GM12892 (cell line): ENCODE measurements around the gene CDIPT.

Source experiments
- POLR2A ChIP-seq: IDR thresholded peaks from 2 replicates; pipeline ENCODE4 v1.6.1; 2011; ENCODE audit warnings: low read depth, low read length, control low read depth
- POLR2AphosphoS5 ChIP-seq: IDR thresholded peaks from 2 replicates; pipeline ENCODE4 v1.6.1; 2011; ENCODE audit warnings: low read depth, low read length, control low read depth
- TAF1 ChIP-seq: IDR thresholded peaks from 2 replicates; pipeline ENCODE4 v1.6.1; 2011; ENCODE audit warnings: low read depth, mild to moderate bottlenecking, control low read depth, low read length, borderline replicate concordance

DNA sequence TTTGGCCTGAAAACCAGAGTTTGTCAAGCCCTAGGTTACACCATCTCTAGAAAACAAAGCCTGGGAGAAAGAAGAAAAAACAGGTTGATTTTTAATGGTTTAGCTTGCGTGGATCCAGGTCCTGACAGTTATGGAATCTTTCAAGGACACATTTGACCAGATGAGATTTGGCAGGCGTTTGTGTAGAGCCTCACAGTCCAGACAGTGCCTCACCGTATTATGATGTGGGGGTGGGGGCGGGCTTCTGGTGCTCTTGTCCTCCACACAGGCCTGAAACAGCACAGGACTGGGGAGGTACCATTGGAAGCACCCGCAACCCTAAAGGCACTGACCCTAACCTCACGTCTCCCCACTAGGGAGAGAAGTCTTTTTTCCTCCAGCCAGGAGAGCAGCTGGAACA, 23.2 kb downstream of the CDIPT start:
- TF ChIP-seq POLR2A (no peak), POLR2AphosphoS5 (no peak), TAF1 (no peak)
